ENCODE data around the gene PDPK1.
"Not testable (repeated sequence)": the region's sequence is repeated elsewhere in the genome, so short reads cannot be mapped to it uniquely, and the experiment has no call there.

The PDPK1 gene

GRCh38 chr16:2550283-2550878 is 12.6 kb downstream of the PDPK1 start:
- not testable (repeated sequence) for DNase-seq

GRCh38 chr16:2551420-2551889 is 13.6 kb downstream of the PDPK1 start:
- DNase-seq = not testable (repeated sequence)

- DNase-seq = not testable (repeated sequence)
Measured at GRCh38 chr16:2554709-2555425, 17.0 kb downstream of the PDPK1 start.

- DNase-seq = not testable (repeated sequence)
Measured at GRCh38 chr16:2557150-2557549, 19.3 kb downstream of the PDPK1 start.

- peak; percentile 35 for DNase-seq
Measured at GRCh38 chr16:2560131-2560797, 22.4 kb downstream of the PDPK1 start.

GRCh38 chr16:2560798-2561133 is 22.9 kb downstream of the PDPK1 start:
- peak; percentile 75 for DNase-seq

GRCh38 chr16:2567506-2567905 is 29.7 kb downstream of the PDPK1 start:
- not testable (repeated sequence) for DNase-seq

GRCh38 chr16:2568573-2568972 is 30.8 kb downstream of the PDPK1 start:
- not testable (repeated sequence) for DNase-seq

- DNase-seq = not testable (repeated sequence)
Measured at GRCh38 chr16:2572704-2573103, 34.9 kb downstream of the PDPK1 start.

- DNase-seq = not testable (repeated sequence)
Measured at GRCh38 chr16:2575839-2576238, 38.0 kb downstream of the PDPK1 start.

GRCh38 chr16:2577044-2577443 is 39.2 kb downstream of the PDPK1 start:
- not testable (repeated sequence) for DNase-seq

GRCh38 chr16:2578905-2579304 is 41.1 kb downstream of the PDPK1 start:
- DNase-seq = not testable (repeated sequence)

GRCh38 chr16:2580143-2580542 is 42.3 kb downstream of the PDPK1 start:
- not testable (repeated sequence) for DNase-seq

- not testable (repeated sequence) for DNase-seq
Measured at GRCh38 chr16:2580818-2581217, 43.0 kb downstream of the PDPK1 start.

GRCh38 chr16:2584729-2585650 is 47.2 kb downstream of the PDPK1 start:
- no peak for DNase-seq

GRCh38 chr16:2585651-2586081 is 47.8 kb downstream of the PDPK1 start:
- no peak for DNase-seq

GRCh38 chr16:2586241-2586640 is 48.4 kb downstream of the PDPK1 start:
- no peak for DNase-seq

- DNase-seq = no peak
Measured at GRCh38 chr16:2586901-2587480, 49.2 kb downstream of the PDPK1 start.

- no peak for DNase-seq
Measured at GRCh38 chr16:2587891-2588565, 50.2 kb downstream of the PDPK1 start.

- no peak for DNase-seq
Measured at GRCh38 chr16:2591476-2592240, 53.8 kb downstream of the PDPK1 start.

GRCh38 chr16:2592786-2593185 is 55.0 kb downstream of the PDPK1 start:
- DNase-seq = no peak

All from CD4-positive, alpha-beta T cell treated with Interferon gamma for 1 hour (primary cell).